BLaER1 treated with 17β-estradiol and CSF1 and Interleukin-3, amounts not matched to agents 10 nM and 100 nM (cell line): Measurements from ENCODE around the gene AAMP.
"Not testable (repeated sequence)": the region's sequence is repeated elsewhere in the genome, so short reads cannot be mapped to it uniquely, and the experiment has no call there.

Experiments
- H3K27ac ChIP-seq, 11 experiments: shearing (Covaris generic); formaldehyde crosslinking; 2 replicates each; pipeline ENCODE4 v1.8.1; 2022
- H3K27me3 ChIP-seq, 11 experiments: shearing (Covaris generic); formaldehyde crosslinking; 2 replicates each; pipeline ENCODE4 v1.8.1; 2022
- H3K36me3 ChIP-seq, 11 experiments: shearing (Covaris generic); formaldehyde crosslinking; 2 replicates each; pipeline ENCODE4 v1.8.1; 2022
- H3K4me1 ChIP-seq, 10 experiments: shearing (Covaris generic); formaldehyde crosslinking; 2 replicates each; pipeline ENCODE4 v1.8.1; 2022
- H3K4me2 ChIP-seq, 11 experiments: shearing (Covaris generic); formaldehyde crosslinking; 2 replicates each; pipeline ENCODE4 v1.8.1; 2022
- H3K4me3 ChIP-seq, 10 experiments: shearing (Covaris generic); formaldehyde crosslinking; 2 replicates each; pipeline ENCODE4 v1.8.1; 2022
- H3K9ac ChIP-seq, 11 experiments: shearing (Covaris generic); formaldehyde crosslinking; 2 replicates each; pipeline ENCODE4 v1.8.1; 2022
- H3K9me3 ChIP-seq, 11 experiments: shearing (Covaris generic); formaldehyde crosslinking; replicated peaks in 1 of 11; 2 replicates each; pipeline ENCODE4 v1.8.1; 2022
- H4K20me1 ChIP-seq, 11 experiments: shearing (Covaris generic); formaldehyde crosslinking; 2 replicates each; pipeline ENCODE4 v1.8.1; 2022
- Cebpa-rat ChIP-seq, 11 experiments: shearing (Covaris generic); IDR thresholded peaks; 2 replicates each; pipeline ENCODE4 v1.8.1; 2022

AAMP gene

DNA sequence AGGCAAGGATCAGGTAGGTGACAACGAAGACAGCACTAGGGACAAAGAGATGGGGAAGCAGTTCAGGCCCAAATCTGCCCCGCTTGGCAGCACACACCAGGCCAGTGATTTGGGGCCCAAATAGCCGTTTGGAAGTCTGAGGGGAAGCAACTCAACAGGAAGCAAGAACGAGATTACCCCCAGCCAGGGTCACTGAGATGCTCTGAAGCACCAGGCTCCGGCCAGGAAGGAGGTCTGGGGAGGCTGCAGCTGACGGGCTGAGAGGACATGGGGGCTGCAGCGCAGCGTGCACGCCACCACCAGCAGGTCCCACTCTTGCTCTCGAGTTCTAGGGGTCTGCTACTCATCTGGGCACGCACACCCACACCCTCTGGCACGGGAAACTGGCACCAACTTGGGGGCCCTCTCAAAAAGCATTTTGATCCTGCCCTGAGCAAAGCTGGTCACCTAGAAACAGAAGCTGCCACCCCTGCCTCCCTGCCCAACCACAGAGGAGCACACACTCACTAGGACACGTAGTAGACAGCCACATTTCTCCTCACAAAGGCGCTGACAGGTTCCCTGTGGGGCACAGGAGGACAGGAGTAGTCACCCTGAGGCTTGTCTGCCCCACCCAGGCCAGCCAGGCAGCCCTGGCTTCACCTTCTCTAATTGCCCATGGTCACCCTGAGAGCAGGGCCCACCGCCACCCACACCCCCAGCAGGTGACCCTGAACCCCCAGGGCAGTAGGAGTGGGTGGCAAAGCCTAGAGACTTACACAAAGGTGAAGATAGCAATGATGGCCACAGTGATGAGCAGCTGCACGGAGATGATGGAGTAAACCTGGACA, 8.8 kb upstream of the AAMP start:
- peaks cover 47 to 100% (median 77%) of the 10 kb centered on the region in 11 experiments for H3K36me3 ChIP-seq

DNA sequence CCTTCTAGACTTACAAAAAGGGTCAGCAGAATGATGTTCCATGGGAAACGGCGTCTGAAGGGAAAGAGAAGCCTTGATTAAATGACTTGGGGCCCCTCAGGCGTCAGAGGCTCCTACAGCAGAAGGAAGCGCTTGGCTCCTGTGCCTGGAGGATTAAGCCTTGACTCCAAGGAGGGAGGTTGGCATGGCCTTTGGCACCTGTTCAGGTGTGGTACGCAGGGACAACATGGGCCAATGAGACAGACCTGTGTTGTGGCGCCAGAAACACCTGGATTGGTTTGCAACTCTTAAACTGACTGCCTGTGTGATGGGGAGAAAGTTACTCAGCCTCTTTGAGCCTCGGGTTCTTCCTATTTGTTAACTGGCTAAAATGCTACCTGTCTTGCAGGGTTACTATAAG, 8.0 kb upstream of the AAMP start:
- peaks cover 48 to 100% (median 84%) of the 10 kb centered on the region in 11 experiments for H3K36me3 ChIP-seq
- H3K27me3 ChIP-seq = no peaks in the 10 kb centered on the region
- no peak overlapping the region for H3K4me3 ChIP-seq
- H3K4me2 ChIP-seq = no peak overlapping the region
- no peaks in the 10 kb centered on the region for H3K9me3 ChIP-seq
- H3K4me1 ChIP-seq = peaks cover 14 to 71% (median 20%) of the 10 kb centered on the region in 10 experiments
- 0 out of 22 replicates have a peak overlapping the region, but pooled peaks of 1 of the 11 experiments have one; percentile 17 for H3K27ac ChIP-seq
- peaks cover 0 to 99% (median 4%) of the 10 kb centered on the region in 11 experiments; a peak in 10 of 22 replicates for H4K20me1 ChIP-seq
- TF ChIP-seq Cebpa-rat (IDR thresholded peaks at IDR 0.05) = no peak
- H3K9ac ChIP-seq = peak overlapping the region in 2 of 11 experiments; percentile 11 to 26; a peak in 1 of 22 replicates

More for the DNA sequence above, 8.8 kb upstream of the AAMP start:
- peak overlapping the region in 5 of 11 experiments; percentile 11 to 38 (median 26); a peak in 5 of 22 replicates for H3K9ac ChIP-seq
- H3K27ac ChIP-seq = 0 out of 22 replicates have a peak overlapping the region, but pooled peaks of 1 of the 11 experiments have one; percentile 6
- no peaks in the 10 kb centered on the region for H3K27me3 ChIP-seq
- H4K20me1 ChIP-seq = peaks cover 0 to 100% (median 4%) of the 10 kb centered on the region in 11 experiments; a peak in 10 of 22 replicates
- H3K4me1 ChIP-seq = peaks cover 17 to 72% (median 20%) of the 10 kb centered on the region in 10 experiments
- no peak overlapping the region for H3K4me3 ChIP-seq
- no peak for TF ChIP-seq Cebpa-rat (IDR thresholded peaks at IDR 0.05)
- H3K9me3 ChIP-seq = no peaks in the 10 kb centered on the region
- no peak overlapping the region for H3K4me2 ChIP-seq

DNA sequence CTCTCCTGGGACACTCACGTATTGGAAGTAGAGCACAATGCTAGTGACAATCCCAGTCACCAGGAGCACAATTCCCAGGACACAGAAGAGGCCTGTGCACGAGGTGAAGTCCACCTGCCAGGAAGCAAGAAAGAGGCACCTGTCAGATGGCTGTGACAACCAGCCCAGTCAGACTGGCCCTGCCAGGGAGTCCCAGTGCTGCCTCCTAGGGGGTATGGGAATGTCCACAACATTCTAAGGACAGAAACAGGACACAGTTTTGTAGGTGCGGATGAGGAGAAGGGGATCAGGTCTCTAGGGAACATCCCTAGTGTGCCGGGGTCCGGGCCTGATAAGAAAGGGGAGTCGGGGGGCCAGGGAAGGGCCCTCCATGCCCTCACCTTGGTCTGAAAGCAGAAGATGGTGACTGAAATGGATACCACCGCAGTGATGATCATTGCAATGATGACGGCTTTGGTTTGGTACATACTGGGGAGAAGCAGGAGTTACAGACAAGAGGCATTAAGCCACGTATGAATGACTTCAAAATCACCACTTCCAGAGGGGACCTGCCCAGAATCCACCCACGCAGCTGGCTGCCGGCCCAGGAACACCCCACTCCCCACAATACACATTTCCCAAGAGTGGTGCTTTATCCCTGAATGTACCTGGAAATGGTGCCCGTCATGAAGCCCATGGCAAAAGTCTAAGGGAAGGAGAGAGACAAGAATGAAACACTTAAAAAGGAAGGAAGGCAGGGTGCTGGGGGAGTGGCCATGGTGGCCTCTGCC, 7.2 kb upstream of the AAMP start:
- H3K36me3 ChIP-seq = peaks cover 48 to 93% (median 84%) of the 10 kb centered on the region in 11 experiments
- no peak for TF ChIP-seq Cebpa-rat (IDR thresholded peaks at IDR 0.05)

DNA sequence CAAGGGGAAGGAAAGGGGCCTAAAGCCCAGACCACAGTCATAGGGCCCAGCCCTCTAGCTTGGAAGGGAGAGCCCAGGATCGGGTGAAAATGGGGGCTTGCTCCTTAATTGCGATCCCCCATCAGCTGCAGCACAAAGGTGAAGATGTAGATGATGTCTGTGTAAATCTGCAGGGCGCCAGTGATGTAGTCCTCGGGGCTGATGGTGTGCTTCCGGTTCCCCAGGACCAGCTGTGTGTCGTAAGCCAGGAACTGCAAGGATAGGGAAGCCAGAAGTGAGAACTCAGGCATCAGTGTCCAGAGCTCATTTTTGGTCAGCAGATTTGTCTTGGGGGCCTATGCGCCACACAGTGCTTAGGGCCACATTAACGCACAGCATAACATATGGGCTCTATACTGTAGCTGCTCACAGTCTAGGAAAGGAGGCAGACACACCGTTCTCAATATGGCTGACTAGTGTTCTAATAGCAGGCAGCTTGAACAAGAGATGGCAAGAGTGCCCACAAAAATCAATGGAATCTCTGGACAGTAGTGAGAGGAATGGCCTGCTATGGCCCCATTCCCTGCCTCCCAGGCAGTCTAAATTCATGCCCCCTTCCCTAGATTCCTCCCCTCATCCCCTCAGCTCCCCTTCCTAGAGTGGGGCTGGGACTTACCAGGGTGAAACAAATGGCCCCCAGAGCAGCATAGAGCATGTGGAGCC, 5.6 kb upstream of the AAMP start:
- H3K4me1 ChIP-seq = peaks cover 25 to 78% (median 29%) of the 10 kb centered on the region in 10 experiments
- H3K9ac ChIP-seq = peak overlapping the region in 7 of 11 experiments; percentile 1 to 72 (median 13); a peak in 8 of 22 replicates
- H3K27ac ChIP-seq = peak overlapping the region in 3 of 11 experiments; percentile 0 to 26 (median 8); a peak in 4 of 22 replicates
- no peak overlapping the region for H3K4me3 ChIP-seq
- TF ChIP-seq Cebpa-rat (IDR thresholded peaks at IDR 0.05) = no peak
- H3K27me3 ChIP-seq = no peaks in the 10 kb centered on the region
- peaks cover 48 to 80% (median 71%) of the 10 kb centered on the region in 11 experiments for H3K36me3 ChIP-seq
- H3K4me2 ChIP-seq = no peak overlapping the region
- H4K20me1 ChIP-seq = peaks cover 0 to 85% (median 7%) of the 10 kb centered on the region in 11 experiments; a peak in 11 of 22 replicates
- H3K9me3 ChIP-seq = no peaks in the 10 kb centered on the region

More for the DNA sequence above, 7.2 kb upstream of the AAMP start:
- Histone ChIP-seq H4K20me1 (peaks cover 0 to 97% (median 4%) of the 10 kb centered on the region in 11 experiments; a peak in 11 of 22 replicates), H3K27ac (peak overlapping the region in 1 of 11 experiments; percentile 17; a peak in 1 of 22 replicates), H3K4me3 (no peak overlapping the region), H3K4me2 (no peak overlapping the region), H3K27me3 (no peaks in the 10 kb centered on the region), H3K9me3 (no peaks in the 10 kb centered on the region), H3K9ac (peak overlapping the region in 2 of 11 experiments; percentile 26 to 72; a peak in 1 of 22 replicates), H3K4me1 (peaks cover 13 to 71% (median 19%) of the 10 kb centered on the region in 10 experiments)

DNA sequence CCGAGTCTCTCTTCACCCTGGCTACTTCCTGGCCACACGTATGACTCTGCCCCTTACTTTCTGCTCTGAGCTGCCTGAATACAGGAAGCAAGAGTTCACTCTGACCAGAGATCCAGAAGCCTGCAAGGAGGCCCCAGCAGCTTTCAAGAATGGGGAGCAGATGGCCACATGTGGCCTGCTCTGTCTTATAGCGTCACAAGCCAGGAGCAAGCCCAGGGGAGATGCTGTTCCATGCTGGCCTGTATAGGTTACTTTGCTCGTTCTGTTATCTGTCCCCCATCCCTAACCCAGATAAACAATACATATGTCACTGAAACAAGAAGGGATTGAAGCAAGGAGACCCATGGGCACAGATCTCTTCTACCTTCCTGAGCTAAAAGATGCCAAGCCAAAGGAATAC, 4.6 kb upstream of the AAMP start:
- Histone ChIP-seq H3K9ac (peak overlapping the region in 8 of 11 experiments; percentile 1 to 72 (median 16); a peak in 6 of 22 replicates), H4K20me1 (peaks cover 0 to 77% (median 8%) of the 10 kb centered on the region in 11 experiments; a peak in 12 of 22 replicates), H3K36me3 (peaks cover 48 to 70% (median 62%) of the 10 kb centered on the region in 11 experiments), H3K9me3 (no peaks in the 10 kb centered on the region), H3K4me1 (peaks cover 25 to 74% (median 29%) of the 10 kb centered on the region in 10 experiments), H3K27me3 (no peaks in the 10 kb centered on the region), H3K27ac (peak overlapping the region in 4 of 11 experiments; percentile 4 to 22 (median 12); a peak in 4 of 22 replicates), H3K4me3 (no peak overlapping the region), H3K4me2 (no peak overlapping the region)
- TF ChIP-seq Cebpa-rat (IDR thresholded peaks at IDR 0.05) = no peak

DNA sequence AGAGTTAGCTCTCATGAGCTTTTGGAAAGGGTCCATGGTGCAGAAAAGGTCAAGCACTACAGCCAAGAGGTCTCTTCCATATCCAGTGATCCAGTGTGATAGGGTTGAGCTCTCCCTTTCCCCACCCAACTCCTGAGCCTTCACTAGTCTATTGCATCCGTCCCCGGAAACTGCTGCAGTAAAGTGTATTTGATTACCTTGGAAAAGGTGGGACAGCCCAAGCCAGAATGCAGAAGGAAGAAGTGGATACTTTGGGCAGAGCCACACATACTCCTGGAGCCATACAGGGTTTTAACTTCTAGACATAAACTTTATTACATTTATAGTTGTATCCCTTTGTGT, 3.9 kb upstream of the AAMP start:
- TF ChIP-seq Cebpa-rat (IDR thresholded peaks at IDR 0.05) = no peak
- peak overlapping the region in 3 of 11 experiments; percentile 8 to 99 (median 96); a peak in 2 of 22 replicates for H3K4me2 ChIP-seq

DNA sequence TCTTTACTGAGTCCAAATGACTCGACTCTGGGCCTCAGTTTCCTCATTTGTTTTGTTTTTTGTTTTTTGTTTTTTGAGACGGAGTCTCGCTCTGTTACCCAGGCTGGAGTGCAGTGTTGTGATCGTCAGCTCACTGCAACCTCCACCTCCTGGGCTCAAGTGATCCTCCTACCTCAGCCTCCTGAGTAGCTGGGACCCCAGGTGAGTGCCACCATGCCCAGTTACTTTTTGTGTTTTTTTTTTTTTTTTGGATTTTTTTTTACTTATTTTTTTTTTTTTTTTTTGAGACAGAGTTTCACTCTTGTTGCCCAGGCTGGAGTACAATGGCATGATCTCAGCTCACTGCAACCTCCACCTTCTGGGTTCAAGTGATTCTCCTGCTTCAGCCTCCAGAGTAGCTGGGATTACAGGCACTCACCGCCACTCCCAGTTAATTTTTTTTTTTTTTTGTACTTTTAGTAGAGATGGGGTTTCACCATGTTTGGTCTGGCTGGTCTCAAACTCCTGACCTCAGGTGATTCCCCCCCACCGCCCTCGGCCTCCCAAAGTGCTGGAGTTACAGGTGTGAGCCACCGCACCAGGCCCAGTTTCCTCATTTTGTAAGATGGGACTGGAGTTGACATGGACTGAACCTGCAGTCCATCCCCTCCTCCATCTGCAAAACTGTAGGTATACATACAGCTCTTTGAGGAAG, 3.4 kb upstream of the AAMP start:
- H3K4me1 ChIP-seq = peaks cover 35 to 73% (median 39%) of the 10 kb centered on the region in 10 experiments
- not testable (repeated sequence) for H3K27me3 ChIP-seq, H3K9me3 ChIP-seq
- H3K27ac ChIP-seq = peak overlapping the region in 10 of 11 experiments; percentile 10 to 60 (median 42); a peak in 13 of 22 replicates
- peaks cover 3 to 75% (median 20%) of the 10 kb centered on the region in 11 experiments; a peak in 16 of 22 replicates for H4K20me1 ChIP-seq
- peak overlapping the region; percentile 53 to 99 (median 96) for H3K4me2 ChIP-seq
- H3K4me3 ChIP-seq = 0 out of 20 replicates have a peak overlapping the region, but pooled peaks of 1 of the 10 experiments have one; percentile 31
- peak overlapping the region in 10 of 11 experiments; percentile 19 to 87 (median 49); a peak in 14 of 22 replicates for H3K9ac ChIP-seq
- peaks cover 48 to 66% (median 50%) of the 10 kb centered on the region in 11 experiments for H3K36me3 ChIP-seq

More for the DNA sequence above, 3.9 kb upstream of the AAMP start:
- peaks cover 3 to 77% (median 15%) of the 10 kb centered on the region in 11 experiments; a peak in 16 of 22 replicates for H4K20me1 ChIP-seq
- peaks cover 48 to 66% (median 55%) of the 10 kb centered on the region in 11 experiments for H3K36me3 ChIP-seq
- H3K4me1 ChIP-seq = peaks cover 30 to 72% (median 34%) of the 10 kb centered on the region in 10 experiments
- H3K9ac ChIP-seq = peak overlapping the region in 2 of 11 experiments; percentile 9 to 72; a peak in 2 of 22 replicates
- H3K4me3 ChIP-seq = no peak overlapping the region
- H3K27me3 ChIP-seq = no peaks in the 10 kb centered on the region
- peak overlapping the region in 1 of 11 experiments; percentile 15; a peak in 1 of 22 replicates for H3K27ac ChIP-seq
- H3K9me3 ChIP-seq = no peaks in the 10 kb centered on the region
